Measurements from ENCODE around the gene PTDSS2.

GRCh38 chr11:441043-441417 lies 9.0 kb upstream of the PTDSS2 start:
- TF ChIP-seq, protein P1, sequence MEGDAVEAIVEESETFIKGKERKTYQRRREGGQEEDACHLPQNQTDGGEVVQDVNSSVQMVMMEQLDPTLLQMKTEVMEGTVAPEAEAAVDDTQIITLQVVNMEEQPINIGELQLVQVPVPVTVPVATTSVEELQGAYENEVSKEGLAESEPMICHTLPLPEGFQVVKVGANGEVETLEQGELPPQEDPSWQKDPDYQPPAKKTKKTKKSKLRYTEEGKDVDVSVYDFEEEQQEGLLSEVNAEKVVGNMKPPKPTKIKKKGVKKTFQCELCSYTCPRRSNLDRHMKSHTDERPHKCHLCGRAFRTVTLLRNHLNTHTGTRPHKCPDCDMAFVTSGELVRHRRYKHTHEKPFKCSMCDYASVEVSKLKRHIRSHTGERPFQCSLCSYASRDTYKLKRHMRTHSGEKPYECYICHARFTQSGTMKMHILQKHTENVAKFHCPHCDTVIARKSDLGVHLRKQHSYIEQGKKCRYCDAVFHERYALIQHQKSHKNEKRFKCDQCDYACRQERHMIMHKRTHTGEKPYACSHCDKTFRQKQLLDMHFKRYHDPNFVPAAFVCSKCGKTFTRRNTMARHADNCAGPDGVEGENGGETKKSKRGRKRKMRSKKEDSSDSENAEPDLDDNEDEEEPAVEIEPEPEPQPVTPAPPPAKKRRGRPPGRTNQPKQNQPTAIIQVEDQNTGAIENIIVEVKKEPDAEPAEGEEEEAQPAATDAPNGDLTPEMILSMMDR (IDR thresholded peaks at IDR 0.05; ENCODE audit: insufficient read depth, low read depth, low read length) = no peak
- no peak for TF ChIP-seq EZH2 (IDR thresholded peaks at IDR 0.05; ENCODE audit: insufficient read depth, low read length)

All from astrocyte (in vitro differentiated cells and primary cell).